Astrocyte of the hippocampus (primary cell): Measurements from ENCODE around the gene CA10.

Experiments used
- DNase-seq: peaks from one replicate; pipeline ENCODE4 v3.0.0; 2011; ENCODE audit warnings: low read depth, low spot score

The CA10 gene

GRCh38 chr17:51687887-51688286, 470.6 kb downstream of the CA10 start:
- DNase-seq = no peak

DNA sequence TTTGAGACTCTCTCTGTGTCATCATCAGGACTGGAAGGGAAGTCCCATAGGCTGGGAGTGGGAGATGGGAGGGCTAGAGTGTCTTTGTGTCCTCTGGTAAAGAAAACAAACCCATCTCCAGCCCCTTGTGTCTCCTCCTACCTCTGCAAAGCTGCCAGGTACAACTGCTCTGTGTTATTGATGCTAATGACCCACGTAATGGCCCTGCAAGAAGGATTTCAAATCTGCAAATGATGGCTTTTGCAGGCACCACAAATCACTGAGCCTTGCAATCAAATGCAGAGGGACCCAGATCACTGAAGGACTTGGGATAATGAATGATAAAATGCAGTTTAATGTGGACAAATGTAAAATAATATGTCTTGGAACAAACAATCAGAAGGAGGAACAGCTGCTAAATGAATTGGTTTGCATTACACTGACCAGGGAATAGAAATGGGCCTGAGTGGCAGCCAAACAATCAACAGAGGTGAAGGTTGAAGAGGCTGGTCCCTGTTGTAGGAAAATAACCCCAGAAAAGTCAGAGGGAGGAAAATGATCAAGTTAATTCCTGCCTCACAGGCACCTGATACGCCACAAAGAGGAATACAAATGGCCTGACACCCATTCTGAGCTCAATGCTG, 473.1 kb downstream of the CA10 start:
- no peak for DNase-seq

GRCh38 chr17:51684214-51684613, 474.3 kb downstream of the CA10 start:
- no peak for DNase-seq

GRCh38 chr17:51683291-51683690, 475.2 kb downstream of the CA10 start:
- DNase-seq = no peak

GRCh38 chr17:51682115-51682514, 476.4 kb downstream of the CA10 start:
- no peak for DNase-seq

DNA sequence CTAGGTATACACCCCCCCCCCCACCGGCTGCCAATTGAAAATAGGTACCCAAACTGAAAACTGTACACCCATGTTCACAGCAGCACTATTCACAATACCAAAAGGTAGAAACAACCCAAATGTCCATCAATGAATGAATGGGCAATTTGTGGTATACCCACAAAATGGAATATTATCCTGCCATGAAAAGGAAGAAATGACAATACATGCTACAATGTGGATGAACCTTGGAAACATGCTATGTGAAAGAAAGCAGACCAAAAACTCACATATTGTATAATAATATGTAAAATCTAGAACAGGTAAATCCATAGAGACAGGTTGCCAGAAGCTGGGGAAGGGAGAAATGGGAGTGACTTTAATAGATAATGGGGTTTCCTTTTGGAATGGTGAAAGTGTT, 480.6 kb downstream of the CA10 start:
- DNase-seq = no peak

- DNase-seq = no peak
Measured at GRCh38 chr17:51676691-51677487, 481.6 kb downstream of the CA10 start.

- DNase-seq = no peak
Measured at GRCh38 chr17:51674579-51675255, 483.8 kb downstream of the CA10 start.

DNA sequence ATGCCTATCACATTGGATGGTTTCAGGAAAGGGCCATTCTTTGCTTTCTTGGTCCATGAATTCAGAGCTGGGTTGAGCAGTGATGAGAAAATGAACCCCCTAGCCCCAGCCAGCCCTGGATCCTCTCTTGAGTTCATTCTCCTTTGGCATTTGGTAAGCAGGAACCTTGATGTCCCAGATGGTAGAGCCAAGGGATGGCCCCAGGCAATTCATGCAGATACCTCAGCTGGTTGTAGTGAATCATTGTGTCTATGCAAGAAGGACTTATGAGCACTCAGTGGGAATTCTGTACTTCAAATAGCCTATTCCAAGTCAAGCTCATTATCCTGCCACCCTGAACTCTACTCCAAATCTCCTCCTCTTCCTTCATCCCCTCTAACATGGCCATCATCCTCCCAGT, 485.4 kb downstream of the CA10 start:
- DNase-seq = no peak

GRCh38 chr17:51672065-51672464, 486.4 kb downstream of the CA10 start:
- DNase-seq = peak; percentile 76

GRCh38 chr17:51670899-51671298, 487.6 kb downstream of the CA10 start:
- no peak for DNase-seq

- DNase-seq = no peak
Measured at GRCh38 chr17:51668963-51669246, 489.6 kb downstream of the CA10 start.

DNA sequence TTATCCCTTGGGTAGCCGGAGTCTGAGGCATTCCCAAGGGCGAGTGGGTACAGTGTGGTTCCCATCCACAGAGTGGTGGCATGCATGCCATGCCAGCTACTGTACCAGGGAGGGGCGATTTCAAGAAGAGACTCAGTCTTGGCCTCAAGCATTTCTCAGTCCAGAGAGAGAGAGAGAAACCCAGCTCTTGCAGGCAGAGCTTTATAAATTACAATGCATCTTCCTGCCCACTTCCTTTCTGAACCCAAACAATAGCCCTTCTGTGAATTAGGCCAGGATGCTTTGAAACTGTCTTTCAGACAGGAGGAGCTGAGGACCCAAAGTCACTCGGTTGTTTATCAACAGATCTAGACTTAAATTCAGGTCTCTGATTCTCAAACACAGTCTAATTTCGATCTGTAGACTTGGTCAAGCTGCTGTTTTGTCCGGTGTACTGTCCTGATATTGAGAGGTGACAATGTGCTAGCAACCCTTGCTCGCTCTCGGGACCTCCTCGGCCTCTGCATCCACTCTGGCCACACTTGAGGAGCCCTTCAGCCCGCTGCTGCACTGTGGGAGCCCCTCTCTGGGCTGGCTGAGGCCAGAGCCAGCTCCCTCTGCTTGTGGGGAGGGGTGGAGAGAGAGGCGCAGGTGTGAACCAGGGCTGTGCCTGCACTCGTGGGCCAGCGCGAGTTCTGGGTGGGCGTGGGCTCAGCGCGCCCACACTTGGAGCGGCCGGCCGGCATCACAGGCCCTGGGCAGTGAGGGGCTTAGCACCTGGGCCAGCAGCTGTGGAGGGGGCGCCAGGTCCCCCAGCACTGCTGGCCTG, 490.2 kb downstream of the CA10 start:
- no peak for DNase-seq

DNA sequence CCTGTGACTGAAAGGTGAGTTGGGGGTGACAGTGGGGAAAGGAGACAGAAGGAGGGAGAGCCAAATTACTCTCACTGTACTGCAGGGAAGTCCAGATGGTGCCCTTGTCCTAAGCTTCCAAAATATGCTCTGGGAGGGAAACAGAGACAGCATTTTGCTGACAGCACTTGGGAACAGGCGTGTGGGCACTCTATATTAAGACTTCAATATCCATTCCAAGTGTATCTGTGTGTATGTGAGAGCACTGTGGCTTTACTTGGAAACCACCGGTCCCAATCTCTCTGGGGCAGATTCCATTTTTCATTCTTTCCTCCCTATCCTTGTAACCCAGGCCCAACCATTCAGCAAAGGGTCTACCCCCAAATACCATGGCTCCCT, 490.8 kb downstream of the CA10 start:
- no peak for DNase-seq

DNA sequence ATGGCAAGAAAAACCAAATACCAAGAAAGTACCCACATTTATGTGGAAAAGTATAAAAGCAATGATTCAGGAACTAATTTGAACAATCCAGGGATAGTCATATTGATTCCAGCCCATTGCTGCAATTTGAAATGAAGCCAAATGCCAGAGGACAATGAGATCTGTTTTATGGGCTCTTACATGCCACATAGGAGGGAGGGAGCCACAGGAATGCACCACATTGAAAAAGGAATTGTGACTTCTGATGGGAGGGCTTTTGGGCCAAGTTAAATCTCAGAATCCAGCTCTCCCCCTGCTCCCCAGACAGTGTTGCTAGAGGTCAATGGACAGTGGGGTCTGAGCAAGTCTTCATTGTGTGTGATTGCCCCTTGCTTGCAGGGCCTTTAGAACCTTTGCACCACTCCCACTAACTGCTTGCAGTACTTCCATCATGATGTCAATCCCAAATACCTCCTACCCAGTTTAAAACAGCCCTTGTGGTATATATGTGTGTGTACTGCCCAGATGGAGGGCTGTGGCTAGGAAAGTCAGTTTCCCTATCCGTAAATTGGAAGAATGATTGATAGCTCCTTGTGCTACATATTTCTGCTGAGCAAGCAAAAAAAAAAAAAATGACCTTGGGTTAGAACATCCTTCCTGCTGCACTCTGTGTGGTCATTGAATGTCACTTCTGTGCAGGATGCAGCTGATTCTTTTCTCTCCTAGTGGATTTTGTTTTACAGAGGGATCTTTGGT, 491.4 kb downstream of the CA10 start:
- DNase-seq = peak; percentile 74

DNA sequence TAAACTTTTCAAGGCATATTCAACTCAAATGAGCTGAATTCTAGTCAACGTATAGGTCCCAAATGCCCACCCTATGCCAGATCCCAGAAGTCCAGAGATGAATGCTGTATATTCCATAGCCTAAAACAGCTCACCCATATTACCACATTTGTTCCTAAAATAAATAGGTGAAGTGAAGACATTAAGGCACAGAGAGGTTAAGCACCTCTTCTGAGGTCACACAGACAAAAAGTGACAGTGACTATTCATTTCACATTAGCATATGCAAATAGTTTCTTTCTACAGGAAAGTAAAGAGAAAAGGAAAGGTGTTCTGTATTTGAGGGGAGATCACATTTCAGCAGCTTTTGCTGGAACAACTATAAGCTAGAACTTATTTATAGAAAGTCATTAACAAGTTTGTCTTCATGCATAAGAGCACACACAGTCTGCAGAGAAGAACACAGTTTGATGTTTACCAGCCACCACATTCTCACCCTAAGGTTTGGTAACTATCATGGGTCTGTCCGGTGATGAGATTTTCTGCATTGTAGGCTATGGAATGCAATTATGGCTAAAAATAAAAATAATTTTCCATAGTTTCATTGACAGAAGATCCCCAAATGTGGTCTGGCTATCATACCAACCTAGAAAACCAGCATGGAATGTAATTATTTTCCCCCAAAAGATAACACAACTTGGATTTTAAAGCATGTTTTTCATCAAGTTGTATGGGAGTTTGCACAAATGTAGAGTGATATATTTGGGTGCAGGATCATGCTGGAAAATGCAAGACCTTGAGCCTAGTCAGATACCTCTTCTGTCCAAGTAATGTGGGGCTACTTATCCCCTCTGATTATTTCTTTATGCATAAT, 496.1 kb downstream of the CA10 start:
- no peak for DNase-seq

- DNase-seq = no peak
Measured at GRCh38 chr17:51661403-51661802, 497.1 kb downstream of the CA10 start.

GRCh38 chr17:51660266-51660665, 498.2 kb downstream of the CA10 start:
- DNase-seq = no peak

GRCh38 chr17:51657224-51657623, 501.3 kb downstream of the CA10 start:
- no peak for DNase-seq

DNA sequence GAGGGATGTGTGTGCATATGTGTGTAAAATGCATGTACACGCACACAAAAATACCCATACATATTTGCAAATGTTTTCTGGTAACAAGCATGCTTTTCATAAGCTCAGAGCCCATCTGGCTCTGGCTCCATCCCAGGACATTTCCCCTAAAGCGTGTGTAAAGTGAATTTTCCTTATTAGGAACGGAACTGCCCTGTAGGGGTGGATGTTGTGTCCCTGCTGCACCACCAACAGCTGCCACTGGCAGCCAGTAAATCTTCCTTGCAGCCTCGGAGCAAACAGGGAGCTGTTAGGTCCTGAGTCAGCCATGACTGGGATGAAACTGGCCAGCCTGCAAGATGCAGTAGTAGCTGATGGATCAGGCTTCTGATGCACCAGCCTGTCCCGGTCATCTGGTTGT, 504.6 kb downstream of the CA10 start:
- no peak for DNase-seq

GRCh38 chr17:51652529-51652928, 506.0 kb downstream of the CA10 start:
- DNase-seq = no peak
